PC-3 (cell line): Measurements from ENCODE around the gene STRN3.

ENCODE experiments used
- CTCF ChIP-seq: fragments of 300-600 bp; sonication (generic); conservative IDR thresholded peaks from 2 replicates; pipeline ENCODE4 v1.5.1; 2017; ENCODE audit warnings: antibody characterized with exemption, low read depth, mild to moderate bottlenecking, low read length
- EZH2 ChIP-seq: fragments of 300-600 bp; sonication (generic); IDR thresholded peaks from one replicate; pipeline ENCODE4 v1.6.1; 2017; ENCODE audit warnings: antibody characterized with exemption, mild to moderate bottlenecking, low read length; ENCODE audit not compliant: unreplicated experiment
- EZH2phosphoT487 ChIP-seq: fragments of 300-600 bp; sonication (generic); IDR thresholded peaks from 2 replicates; pipeline ENCODE4 v1.6.1; 2018; ENCODE audit warnings: mild to moderate bottlenecking, antibody characterized with exemption, low read length, borderline replicate concordance

GRCh38 chr14:30874999-30875787 lies 151.0 kb downstream of the STRN3 start:
- no peak for TF ChIP-seq EZH2
- no peak for TF ChIP-seq CTCF
- no peak for TF ChIP-seq EZH2phosphoT487
